ENCODE measurements around the gene SMARCC1. TPM values are rescaled to one million over a fixed set of nuclear protein-coding genes. Genes with fewer than 3 reads are reported as not detected.
"Not testable (repeated sequence)": the region's sequence is repeated elsewhere in the genome, so short reads cannot be mapped to it uniquely, and the experiment has no call there.

The SMARCC1 gene
- total RNA-seq = 104 TPM

GRCh38 chr3:47781685-47782445 lies at the start of gene SMARCC1:
Gene SMARCC1 (minus strand): TSS chr3:47781893. CDS start chr3:47781797, 96 bp downstream.
- DNase-seq = peak; percentile 93

- DNase-seq = not testable (repeated sequence)
Measured at GRCh38 chr3:47829482-47829881, 47.8 kb upstream of the SMARCC1 start.

- no peak for DNase-seq
Measured at GRCh38 chr3:47825590-47825989, 43.9 kb upstream of the SMARCC1 start.

- DNase-seq = peak; percentile 57
Measured at GRCh38 chr3:47824541-47825473, 43.1 kb upstream of the SMARCC1 start.

- no peak for DNase-seq
Measured at GRCh38 chr3:47817609-47818008, 35.9 kb upstream of the SMARCC1 start.

GRCh38 chr3:47813551-47814177 lies 32.0 kb upstream of the SMARCC1 start:
- no peak for DNase-seq

GRCh38 chr3:47804577-47804976 lies 22.9 kb upstream of the SMARCC1 start:
- DNase-seq = no peak

GRCh38 chr3:47803480-47804025 lies 21.9 kb upstream of the SMARCC1 start:
- no peak for DNase-seq

GRCh38 chr3:47802734-47803479 lies 21.2 kb upstream of the SMARCC1 start, which contains the start of gene DHX30:
Gene DHX30 (plus strand): TSS chr3:47803138. CDS start chr3:47810684, 7,546 bp downstream.
- DNase-seq = peak; percentile 85

- DNase-seq = no peak
Measured at GRCh38 chr3:47799733-47800132, 18.0 kb upstream of the SMARCC1 start.

GRCh38 chr3:47794544-47794943 lies 12.9 kb upstream of the SMARCC1 start:
- DNase-seq = no peak

GRCh38 chr3:47792699-47793098 lies 11.0 kb upstream of the SMARCC1 start:
- DNase-seq = no peak

GRCh38 chr3:47791193-47791855 lies 9.6 kb upstream of the SMARCC1 start:
- no peak for DNase-seq

GRCh38 chr3:47783673-47784072 lies 2.0 kb upstream of the SMARCC1 start:
- DNase-seq = no peak

GRCh38 chr3:47782446-47783308 lies 984 bp upstream of the SMARCC1 start:
- no peak for DNase-seq

- DNase-seq = peak; percentile 35
Measured at GRCh38 chr3:47780741-47781684, 680 bp downstream of the SMARCC1 start.

GRCh38 chr3:47778746-47779145 lies 2.9 kb downstream of the SMARCC1 start:
- no peak for DNase-seq

- DNase-seq = no peak
Measured at GRCh38 chr3:47772788-47773187, 8.9 kb downstream of the SMARCC1 start.

GRCh38 chr3:47772047-47772446 lies 9.6 kb downstream of the SMARCC1 start:
- no peak for DNase-seq
